Panc1 (cell line): ENCODE measurements around the gene C12orf43.

ENCODE experiments used
- CTCF ChIP-seq: fragments of 450-650 bp; IDR thresholded peaks from 2 replicates; pipeline ENCODE4 v1.5.1; 2017; ENCODE audit warnings: mild to moderate bottlenecking
- POLR2AphosphoS5 ChIP-seq: IDR thresholded peaks from 2 replicates; pipeline ENCODE4 v1.6.1; 2012; ENCODE audit warnings: mild to moderate bottlenecking, low read depth, low read length, moderate library complexity
- REST ChIP-seq, 2 experiments: IDR thresholded peaks; 2 replicates each; pipeline ENCODE4 v1.6.1; 2011 to 2012; ENCODE audit warnings: low read depth in 2 of 2, control low read depth in 1 of 2, low read length in 1 of 2, mild to moderate bottlenecking in 1 of 2, moderate library complexity in 1 of 2; ENCODE audit not compliant: insufficient read depth in 1 of 2
- SIN3A ChIP-seq: IDR thresholded peaks from 2 replicates; pipeline ENCODE4 v1.6.1; 2012; ENCODE audit warnings: low read depth, mild to moderate bottlenecking, low read length, moderate library complexity, borderline replicate concordance; ENCODE audit not compliant: insufficient read depth
- TCF7L2 ChIP-seq: IDR thresholded peaks from 2 replicates; pipeline ENCODE4 v1.6.1; 2011; ENCODE audit warnings: mild to moderate bottlenecking, low read depth, low read length, inconsistent platforms

GRCh38 chr12:120994589-120995337 is 21.5 kb downstream of the C12orf43 start:
- TF ChIP-seq CTCF (no peak), SIN3A (no peak), POLR2AphosphoS5 (no peak), TCF7L2 (no peak), REST (IDR thresholded peaks at IDR 0.05; ENCODE audit: insufficient read depth in 1 of 2, low read depth in 2 of 2, low read length in 1 of 2) (no peak)
